Panc1 (cell line): ENCODE results near the gene AGGF1. TPM values are rescaled to one million over a fixed set of nuclear protein-coding genes. Genes with fewer than 3 reads are reported as not detected.

ENCODE experiments used
- ATAC-seq: fragments of 200-7000 bp; cut with Tn5 transposase; 2 replicates; pipeline ENCODE4 v1.9.1; 2020; ENCODE audit warnings: mild to moderate bottlenecking, moderate library complexity
- BruUV-seq: library from RNA; stranded (reverse); fragments of 400-500 nt; replicated peaks from 2 replicates; lab custom pipeline; 2021; lab: Mats Ljungman, UMichigan
- CTCF ChIA-PET: fragments of 300-600 bp; sonication (Branson Sonifier 250); formaldehyde crosslinking; loops from one replicate; lab custom pipeline; 2022; ENCODE audit warnings: antibody characterized with exemption; lab: Charles Lee
- POLR2A ChIA-PET: fragments of 300-600 bp; sonication (Branson Sonifier 250); formaldehyde crosslinking; loops from one replicate; lab custom pipeline; 2022; ENCODE audit warnings: antibody characterized with exemption; lab: Charles Lee
- DNase-seq: peaks from one replicate; pipeline ENCODE4 v3.0.0-alpha.2; 2010; ENCODE audit warnings: low read depth, low spot score
- H3K27ac ChIP-seq: 2 replicates; pipeline ENCODE4 v1.5.1; 2011; ENCODE audit warnings: mild to moderate bottlenecking, low read length, inconsistent platforms
- H3K27me3 ChIP-seq: fragments of 200-500 bp; sonication (Bioruptor generic); 2 replicates; pipeline ENCODE4 v1.6.0; 2014; ENCODE audit warnings: low read length, inconsistent platforms; ENCODE audit not compliant: control insufficient read depth, insufficient read depth
- H3K36me3 ChIP-seq: fragments of 200-500 bp; sonication (Bioruptor generic); 2 replicates; pipeline ENCODE4 v1.5.1; 2014; ENCODE audit warnings: inconsistent platforms, mild to moderate bottlenecking, low read length, moderate library complexity; ENCODE audit not compliant: control insufficient read depth, insufficient read depth
- H3K4me1 ChIP-seq: 2 replicates; pipeline ENCODE4 v1.5.1; 2011; ENCODE audit warnings: inconsistent platforms, mild to moderate bottlenecking, low read length, moderate library complexity; ENCODE audit not compliant: control insufficient read depth, insufficient read depth
- H3K4me3 ChIP-seq, 2 experiments: 2 replicates each; pipeline ENCODE4 v1.5.1; 2011 to 2012; ENCODE audit warnings: low read depth in 2 of 2, low read length in 2 of 2, mild to moderate bottlenecking in 2 of 2, inconsistent platforms in 1 of 2, moderate library complexity in 1 of 2
- H3K9me3 ChIP-seq: fragments of 200-500 bp; sonication (Bioruptor generic); 2 replicates; pipeline ENCODE4 v1.5.1; 2014; ENCODE audit warnings: low read depth, mild to moderate bottlenecking, inconsistent platforms, low read length, moderate library complexity; ENCODE audit not compliant: control insufficient read depth, insufficient read depth
- POLR2AphosphoS5 ChIP-seq: IDR thresholded peaks from 2 replicates; pipeline ENCODE4 v1.6.1; 2012; ENCODE audit warnings: mild to moderate bottlenecking, low read depth, low read length, moderate library complexity
- SIN3A ChIP-seq: IDR thresholded peaks from 2 replicates; pipeline ENCODE4 v1.6.1; 2012; ENCODE audit warnings: low read depth, mild to moderate bottlenecking, low read length, moderate library complexity, borderline replicate concordance; ENCODE audit not compliant: insufficient read depth
- TCF7L2 ChIP-seq: IDR thresholded peaks from 2 replicates; pipeline ENCODE4 v1.6.1; 2011; ENCODE audit warnings: mild to moderate bottlenecking, low read depth, low read length, inconsistent platforms
- in situ Hi-C: cut with HindIII; loops from 2 replicates; pipeline ENCODE4 v1.10.0; 2016; ENCODE audit warnings: low sequenced_read_pairs, low pct_unique_long_range_greater_than_20kb
- intact Hi-C: fragments of 100-400 bp; cut with micrococcal nuclease; formaldehyde crosslinking; loops from one replicate; pipeline ENCODE4 v1.10.0; 2022; ENCODE audit not compliant: unreplicated experiment
- total RNA-seq: library from RNA; stranded (reverse); gene quantifications from one replicate; pipeline ENCODE4 v1.2.1, GENCODE V29; 2021; ENCODE audit not compliant: unreplicated experiment
- TF ChIP-seq, protein P1 (sequence below), 2 experiments: IDR thresholded peaks; 2 replicates each; pipeline ENCODE4 v1.6.1; 2011 to 2012; ENCODE audit warnings: low read depth in 2 of 2, control low read depth in 1 of 2, low read length in 1 of 2, mild to moderate bottlenecking in 1 of 2, moderate library complexity in 1 of 2; ENCODE audit not compliant: insufficient read depth in 1 of 2
- TF ChIP-seq, protein P2 (sequence below): fragments of 450-650 bp; IDR thresholded peaks from 2 replicates; pipeline ENCODE4 v1.5.1; 2017; ENCODE audit warnings: mild to moderate bottlenecking

Gene AGGF1
- total RNA-seq, 1 experiment from 2014 or later: 23.1 TPM

- no peaks in the 10 kb centered on the region; the same call in 1 of the 2 replicates for H3K36me3 ChIP-seq
- no peaks in the 10 kb centered on the region for H3K27me3 ChIP-seq
- H3K4me3 ChIP-seq: peak overlapping the region; percentile 84 to 89
- POLR2A ChIA-PET: no interaction called here
- CTCF ChIA-PET: no interaction called here
- peak overlapping the region; percentile 94 for H3K27ac ChIP-seq
- TF ChIP-seq, protein P1, sequence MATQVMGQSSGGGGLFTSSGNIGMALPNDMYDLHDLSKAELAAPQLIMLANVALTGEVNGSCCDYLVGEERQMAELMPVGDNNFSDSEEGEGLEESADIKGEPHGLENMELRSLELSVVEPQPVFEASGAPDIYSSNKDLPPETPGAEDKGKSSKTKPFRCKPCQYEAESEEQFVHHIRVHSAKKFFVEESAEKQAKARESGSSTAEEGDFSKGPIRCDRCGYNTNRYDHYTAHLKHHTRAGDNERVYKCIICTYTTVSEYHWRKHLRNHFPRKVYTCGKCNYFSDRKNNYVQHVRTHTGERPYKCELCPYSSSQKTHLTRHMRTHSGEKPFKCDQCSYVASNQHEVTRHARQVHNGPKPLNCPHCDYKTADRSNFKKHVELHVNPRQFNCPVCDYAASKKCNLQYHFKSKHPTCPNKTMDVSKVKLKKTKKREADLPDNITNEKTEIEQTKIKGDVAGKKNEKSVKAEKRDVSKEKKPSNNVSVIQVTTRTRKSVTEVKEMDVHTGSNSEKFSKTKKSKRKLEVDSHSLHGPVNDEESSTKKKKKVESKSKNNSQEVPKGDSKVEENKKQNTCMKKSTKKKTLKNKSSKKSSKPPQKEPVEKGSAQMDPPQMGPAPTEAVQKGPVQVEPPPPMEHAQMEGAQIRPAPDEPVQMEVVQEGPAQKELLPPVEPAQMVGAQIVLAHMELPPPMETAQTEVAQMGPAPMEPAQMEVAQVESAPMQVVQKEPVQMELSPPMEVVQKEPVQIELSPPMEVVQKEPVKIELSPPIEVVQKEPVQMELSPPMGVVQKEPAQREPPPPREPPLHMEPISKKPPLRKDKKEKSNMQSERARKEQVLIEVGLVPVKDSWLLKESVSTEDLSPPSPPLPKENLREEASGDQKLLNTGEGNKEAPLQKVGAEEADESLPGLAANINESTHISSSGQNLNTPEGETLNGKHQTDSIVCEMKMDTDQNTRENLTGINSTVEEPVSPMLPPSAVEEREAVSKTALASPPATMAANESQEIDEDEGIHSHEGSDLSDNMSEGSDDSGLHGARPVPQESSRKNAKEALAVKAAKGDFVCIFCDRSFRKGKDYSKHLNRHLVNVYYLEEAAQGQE (IDR thresholded peaks at IDR 0.05; ENCODE audit: insufficient read depth in 1 of 2, low read depth in 2 of 2, low read length in 1 of 2): no peak
- TF ChIP-seq TCF7L2: no peak
- TF ChIP-seq POLR2AphosphoS5: no peak
- TF ChIP-seq, protein P2, sequence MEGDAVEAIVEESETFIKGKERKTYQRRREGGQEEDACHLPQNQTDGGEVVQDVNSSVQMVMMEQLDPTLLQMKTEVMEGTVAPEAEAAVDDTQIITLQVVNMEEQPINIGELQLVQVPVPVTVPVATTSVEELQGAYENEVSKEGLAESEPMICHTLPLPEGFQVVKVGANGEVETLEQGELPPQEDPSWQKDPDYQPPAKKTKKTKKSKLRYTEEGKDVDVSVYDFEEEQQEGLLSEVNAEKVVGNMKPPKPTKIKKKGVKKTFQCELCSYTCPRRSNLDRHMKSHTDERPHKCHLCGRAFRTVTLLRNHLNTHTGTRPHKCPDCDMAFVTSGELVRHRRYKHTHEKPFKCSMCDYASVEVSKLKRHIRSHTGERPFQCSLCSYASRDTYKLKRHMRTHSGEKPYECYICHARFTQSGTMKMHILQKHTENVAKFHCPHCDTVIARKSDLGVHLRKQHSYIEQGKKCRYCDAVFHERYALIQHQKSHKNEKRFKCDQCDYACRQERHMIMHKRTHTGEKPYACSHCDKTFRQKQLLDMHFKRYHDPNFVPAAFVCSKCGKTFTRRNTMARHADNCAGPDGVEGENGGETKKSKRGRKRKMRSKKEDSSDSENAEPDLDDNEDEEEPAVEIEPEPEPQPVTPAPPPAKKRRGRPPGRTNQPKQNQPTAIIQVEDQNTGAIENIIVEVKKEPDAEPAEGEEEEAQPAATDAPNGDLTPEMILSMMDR: no peak
- no peak for TF ChIP-seq SIN3A
- no peak for ATAC-seq
- in situ Hi-C loops: no loop called here
- no peak for DNase-seq
- BruUV-seq: no TSS peak
- peaks cover 8% of the 10 kb centered on the region for H3K4me1 ChIP-seq
- peaks cover 18% of the 10 kb centered on the region; the same call in 1 of the 2 replicates for H3K9me3 ChIP-seq
- intact Hi-C loops: no loop called here
Measured at GRCh38 chr5:77029376-77029885, 773 bp upstream of the AGGF1 start.

DNA sequence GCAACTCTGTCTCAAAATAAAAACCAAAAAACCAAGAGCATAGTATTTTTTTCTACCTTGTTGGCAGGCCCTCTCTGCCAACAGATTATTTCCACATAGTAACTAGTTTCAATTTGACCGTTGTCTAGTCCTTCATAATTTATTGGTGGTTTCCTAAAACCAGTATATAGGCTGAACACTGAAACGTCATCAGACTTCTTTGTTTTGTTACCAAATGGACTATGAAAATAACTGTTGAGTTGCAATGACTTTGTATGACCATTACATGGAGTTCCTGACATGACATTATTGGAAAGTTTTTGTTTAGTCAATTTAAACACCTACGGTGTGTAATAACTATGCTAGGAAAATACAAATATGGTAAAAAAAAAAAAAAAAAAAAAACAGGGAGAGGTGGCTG lies 1.7 kb downstream of the AGGF1 start:
- TF ChIP-seq POLR2AphosphoS5 (no peak), TCF7L2 (no peak), SIN3A (no peak)
- TF ChIP-seq, protein P2: no peak
- TF ChIP-seq, protein P1 (IDR thresholded peaks at IDR 0.05; ENCODE audit: insufficient read depth in 1 of 2, low read depth in 2 of 2, low read length in 1 of 2): no peak
- Histone ChIP-seq H3K27ac (peak overlapping the region; percentile 94; the same call in 1 of the 2 replicates), H3K27me3 (no peaks in the 10 kb centered on the region), H3K36me3 (peaks cover 9% of the 10 kb centered on the region), H3K9me3 (peaks cover 18% of the 10 kb centered on the region; the same call in 1 of the 2 replicates), H3K4me1 (peaks cover 8% of the 10 kb centered on the region), H3K4me3 (peak overlapping the region; percentile 84 to 89)
- intact Hi-C loops (no loop called here), in situ Hi-C loops (no loop called here)
- DNase-seq (no peak), ATAC-seq (no peak)
- ChIA-PET POLR2A (no interaction called here), CTCF (no interaction called here)
- no TSS peak for BruUV-seq
